HepG2 (cell line): ENCODE results near the gene POU6F1. TPM values are rescaled to one million over a fixed set of nuclear protein-coding genes. Genes with fewer than 3 reads are reported as not detected.

Experiments used
- ATF1 ChIP-seq: IDR thresholded peaks from 2 replicates; pipeline ENCODE4 v1.6.1; 2016; ENCODE audit warnings: mild to moderate bottlenecking, control low read depth
- CENPBD1 ChIP-seq: sonication (generic); formaldehyde crosslinking; IDR thresholded peaks from 2 replicates; pipeline ENCODE4 v1.8.0; 2022; ENCODE audit warnings: missing genetic modification reagents, low read depth, mild to moderate bottlenecking, borderline replicate concordance
- CHD2 ChIP-seq: IDR thresholded peaks from 2 replicates; pipeline ENCODE4 v1.6.1; 2011; ENCODE audit warnings: low read depth, low read length, improper control_type of control experiment
- FOXO4 ChIP-seq: sonication (generic); formaldehyde crosslinking; conservative IDR thresholded peaks from 2 replicates; pipeline ENCODE4 v1.8.1; 2023; ENCODE audit warnings: missing genetic modification reagents
- GABPA ChIP-seq, 2 experiments: IDR thresholded peaks; 2 replicates each; pipeline ENCODE4 v1.6.1; 2011 to 2016; ENCODE audit warnings: low read depth in 2 of 2, low read length in 1 of 2, missing biosample characterization in 1 of 2, missing genetic modification characterization in 1 of 2
- GZF1 ChIP-seq: sonication (generic); formaldehyde crosslinking; IDR thresholded peaks from 2 replicates; pipeline ENCODE4 v1.5.1; 2020; ENCODE audit warnings: mild to moderate bottlenecking, missing genetic modification reagents
- HMGA1 ChIP-seq: sonication (generic); formaldehyde crosslinking; conservative IDR thresholded peaks from 2 replicates; pipeline ENCODE4 v1.4.0; 2020; ENCODE audit warnings: missing genetic modification reagents
- IRF9 ChIP-seq: sonication (generic); formaldehyde crosslinking; IDR thresholded peaks from 2 replicates; pipeline ENCODE4 v1.8.0; 2022; ENCODE audit warnings: missing genetic modification reagents, mild to moderate bottlenecking, borderline replicate concordance
- KDM1A ChIP-seq: IDR thresholded peaks from 2 replicates; pipeline ENCODE4 v1.6.1; 2016; ENCODE audit warnings: missing compliant biosample characterization
- MAFF ChIP-seq: IDR thresholded peaks from 2 replicates; pipeline ENCODE4 v1.6.1; 2011; ENCODE audit warnings: low read depth, low read length, improper control_type of control experiment
- POLR2AphosphoS2 ChIP-seq: IDR thresholded peaks from 2 replicates; pipeline ENCODE4 v1.6.1; 2011; ENCODE audit warnings: low read depth, low read length, improper control_type of control experiment
- POLR2AphosphoS5 ChIP-seq: IDR thresholded peaks from 2 replicates; pipeline ENCODE4 v1.6.1; 2012; ENCODE audit warnings: low read depth, low read length
- RAD51 ChIP-seq: fragments of 450-650 bp; IDR thresholded peaks from 2 replicates; pipeline ENCODE4 v1.6.1; 2016; ENCODE audit warnings: borderline replicate concordance
- SP2 ChIP-seq: sonication (generic); formaldehyde crosslinking; IDR thresholded peaks from 2 replicates; pipeline ENCODE4 v1.5.1; 2020; ENCODE audit warnings: mild to moderate bottlenecking, missing genetic modification reagents
- TOPORS ChIP-seq: sonication (generic); formaldehyde crosslinking; IDR thresholded peaks from 2 replicates; pipeline ENCODE4 v1.8.0; 2023; ENCODE audit warnings: mild to moderate bottlenecking, missing genetic modification reagents
- UBTF ChIP-seq: sonication (generic); formaldehyde crosslinking; IDR thresholded peaks from 2 replicates; pipeline ENCODE4 v1.4.0; 2020; ENCODE audit warnings: mild to moderate bottlenecking, missing genetic modification reagents
- ZBTB3 ChIP-seq: sonication (generic); formaldehyde crosslinking; IDR thresholded peaks from 2 replicates; pipeline ENCODE4 v1.4.0; 2020; ENCODE audit warnings: low read depth, mild to moderate bottlenecking, moderate library complexity, missing genetic modification reagents, borderline replicate concordance
- ZC3H4 ChIP-seq: sonication (generic); formaldehyde crosslinking; IDR thresholded peaks from 2 replicates; pipeline ENCODE4 v1.4.0; 2020; ENCODE audit warnings: missing genetic modification reagents, borderline replicate concordance
- ZFP41 ChIP-seq: sonication (generic); formaldehyde crosslinking; IDR thresholded peaks from 2 replicates; pipeline ENCODE4 v1.4.0; 2020; ENCODE audit warnings: mild to moderate bottlenecking, missing genetic modification reagents, borderline replicate concordance
- ZNF30 ChIP-seq: sonication (generic); formaldehyde crosslinking; IDR thresholded peaks from 2 replicates; pipeline ENCODE4 v1.5.0; 2020; ENCODE audit warnings: mild to moderate bottlenecking, missing genetic modification reagents
- ZNF430 ChIP-seq: sonication (generic); formaldehyde crosslinking; IDR thresholded peaks from 2 replicates; pipeline ENCODE4 v1.9.0; 2021; ENCODE audit warnings: mild to moderate bottlenecking, missing genetic modification reagents
- ZNF432 ChIP-seq: sonication (generic); formaldehyde crosslinking; IDR thresholded peaks from 2 replicates; pipeline ENCODE4 v1.5.0; 2020; ENCODE audit warnings: missing genetic modification reagents, mild to moderate bottlenecking, borderline replicate concordance
- ZNF460 ChIP-seq: sonication (generic); formaldehyde crosslinking; IDR thresholded peaks from 2 replicates; pipeline ENCODE4 v1.5.1; 2020; ENCODE audit warnings: missing genetic modification reagents, mild to moderate bottlenecking, borderline replicate concordance
- ZNF552 ChIP-seq: sonication (generic); formaldehyde crosslinking; IDR thresholded peaks from 2 replicates; pipeline ENCODE4 v1.9.0; 2022; ENCODE audit warnings: missing genetic modification reagents, mild to moderate bottlenecking, borderline replicate concordance
- ZNF678 ChIP-seq: sonication (generic); formaldehyde crosslinking; IDR thresholded peaks from 2 replicates; pipeline ENCODE4 v1.4.0; 2020; ENCODE audit warnings: mild to moderate bottlenecking, missing genetic modification reagents
- polyA plus RNA-seq, 8 experiments: library from polyadenylated mRNA; depleted of rRNA in 3 of 8; stranded (reverse) in 7 of 8; unstranded in 1 of 8; fragments of >200 nt; fragmentation: Illumina TruSeq in 4 of 8; extraction: Trizol in 4 of 8; gene quantifications; 2 replicates each; pipeline versions ENCODE4 v1.2.1 to v1.2.3, GENCODE V29; 2011 to 2016; ENCODE audit warnings: low read depth in 4 of 8, missing spikeins in 1 of 8, mixed read lengths in 1 of 8; ENCODE audit not compliant: insufficient read depth in 1 of 8
- total RNA-seq, 5 experiments: library from RNA; depleted of rRNA; stranded (reverse); fragments of >200 nt; fragmentation: Illumina TruSeq; extraction: Trizol; gene quantifications; 2 replicates each; pipeline ENCODE4 v1.2.3, GENCODE V29; 2016; ENCODE audit warnings: low read depth in 1 of 5

POU6F1 gene
- total and polyA plus RNA-seq, 2 of the 13 experiments (the other 11 are each of a cell fraction or from before 2014, with no cell fraction given): 0.48 to 0.51 TPM

GRCh38 chr12:51238510-51239334 is 20.9 kb upstream of the POU6F1 start, which contains the start of gene DAZAP2 (continued):
- TF ChIP-seq TOPORS (no peak), ZNF678 (CRISPR knock-in tag) (no peak), ZC3H4 (CRISPR knock-in tag) (no peak), RAD51 (peak; percentile 58), ATF1 (CRISPR knock-in tag) (peak; percentile 35; the same call in 1 of the 2 replicates), GZF1 (CRISPR knock-in tag) (no peak), ZNF430 (CRISPR knock-in tag) (peak; percentile 83), IRF9 (CRISPR knock-in tag) (no peak), FOXO4 (CRISPR knock-in tag) (no peak), ZNF552 (0 out of 2 replicates have a peak, but pooled peaks have one; percentile 24), UBTF (CRISPR knock-in tag) (peak; percentile 73), ZNF432 (CRISPR knock-in tag) (no peak), GABPA (IDR thresholded peaks at IDR 0.05; ENCODE audit: low read depth, low read length) (peak; percentile 66), GABPA (CRISPR knock-in tag; IDR thresholded peaks at IDR 0.05; ENCODE audit: low read depth) (peak; percentile 75; the same call in 1 of the 2 replicates), ZNF30 (CRISPR knock-in tag) (no peak), ZBTB3 (CRISPR knock-in tag) (no peak), HMGA1 (CRISPR knock-in tag) (no peak), CHD2 (0 out of 2 replicates have a peak, but pooled peaks have one; percentile 0), KDM1A (no peak), POLR2AphosphoS2 (0 out of 2 replicates have a peak, but pooled peaks have one; percentile 39), CENPBD1 (CRISPR knock-in tag) (no peak), ZNF460 (CRISPR knock-in tag) (no peak), SP2 (peak; percentile 95), ZFP41 (CRISPR knock-in tag) (no peak), MAFF (no peak), POLR2AphosphoS5 (peak; percentile 61)
